Hematopoietic multipotent progenitor cell treated with erythropoietin and hydrocortisone succinate and interleukin-3 and kit ligand, for 8 days (in vitro differentiated cells): ENCODE data around the gene MGP.

Experiments
- DNase-seq: peaks from one replicate; pipeline ENCODE4 v3.0.0-alpha.2; 2015

MGP gene

DNA sequence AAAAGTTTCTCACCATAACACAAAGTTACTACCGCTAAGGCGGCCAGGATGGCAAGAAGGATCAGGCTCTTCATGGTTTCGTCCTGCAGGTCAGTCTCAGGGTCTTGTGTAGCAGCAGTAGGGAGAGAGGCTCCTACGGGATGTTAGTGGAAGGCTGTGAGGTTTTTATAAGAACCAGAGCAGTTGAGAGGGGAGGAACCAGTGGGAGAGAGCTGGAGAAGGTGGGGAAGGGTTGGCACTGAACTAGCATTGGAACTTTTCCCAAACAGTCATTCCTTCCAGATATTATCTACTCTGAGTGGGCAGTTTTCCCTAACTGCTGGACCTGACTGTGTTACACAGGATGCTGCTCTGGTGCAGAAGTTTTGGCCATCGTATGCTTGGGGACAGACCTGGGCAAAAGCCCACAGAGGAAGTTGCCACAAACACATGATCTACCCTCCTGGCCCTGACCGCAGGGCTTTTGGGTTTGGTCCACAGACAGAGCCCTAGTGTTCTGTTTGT is at the start of gene MGP:
Gene MGP, minus strand, starts transcription at position 137 of the 504 bp plus-strand sequence. Its CDS starts 63 bp downstream, at position 74.
- DNase-seq: no peak

DNA sequence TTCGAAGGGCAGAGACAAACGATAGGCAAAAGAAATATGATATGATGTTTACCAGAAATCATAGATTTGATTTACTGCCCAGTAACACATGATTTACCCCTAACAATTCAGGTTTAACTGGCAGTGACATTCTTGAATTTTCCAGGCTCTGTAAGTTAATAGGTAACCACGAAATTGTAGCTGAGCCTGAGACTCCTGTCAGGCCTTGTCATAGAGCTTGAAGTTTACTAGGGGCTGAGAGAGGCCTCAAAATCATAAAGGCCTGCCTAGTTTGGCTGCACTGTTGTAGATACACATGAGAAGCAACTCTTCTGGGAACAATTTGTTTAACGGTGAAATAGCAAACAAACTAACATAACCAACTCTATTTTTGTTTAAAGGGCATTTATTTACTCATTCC is 49.4 kb upstream of the MGP start:
- DNase-seq: no peak

DNA sequence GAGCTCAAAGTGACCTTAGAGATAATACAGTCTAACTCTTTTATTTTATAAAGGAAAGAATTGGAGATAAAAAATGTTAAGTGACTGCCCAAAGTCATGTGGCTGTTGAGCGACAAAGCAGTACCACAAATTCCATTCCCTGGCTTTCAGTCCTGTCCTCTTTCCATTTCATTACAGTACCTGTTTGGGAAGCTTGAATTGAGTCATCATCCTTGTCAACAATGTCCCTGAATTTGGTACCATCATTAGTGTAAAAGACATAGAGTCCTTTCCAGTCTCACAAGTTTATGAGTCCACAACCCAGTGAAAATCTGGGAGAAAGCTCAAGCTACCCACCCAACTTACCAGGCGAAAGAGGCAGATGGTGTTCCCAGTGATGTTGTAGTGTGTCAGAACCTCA is 48.9 kb upstream of the MGP start:
- DNase-seq: no peak

DNA sequence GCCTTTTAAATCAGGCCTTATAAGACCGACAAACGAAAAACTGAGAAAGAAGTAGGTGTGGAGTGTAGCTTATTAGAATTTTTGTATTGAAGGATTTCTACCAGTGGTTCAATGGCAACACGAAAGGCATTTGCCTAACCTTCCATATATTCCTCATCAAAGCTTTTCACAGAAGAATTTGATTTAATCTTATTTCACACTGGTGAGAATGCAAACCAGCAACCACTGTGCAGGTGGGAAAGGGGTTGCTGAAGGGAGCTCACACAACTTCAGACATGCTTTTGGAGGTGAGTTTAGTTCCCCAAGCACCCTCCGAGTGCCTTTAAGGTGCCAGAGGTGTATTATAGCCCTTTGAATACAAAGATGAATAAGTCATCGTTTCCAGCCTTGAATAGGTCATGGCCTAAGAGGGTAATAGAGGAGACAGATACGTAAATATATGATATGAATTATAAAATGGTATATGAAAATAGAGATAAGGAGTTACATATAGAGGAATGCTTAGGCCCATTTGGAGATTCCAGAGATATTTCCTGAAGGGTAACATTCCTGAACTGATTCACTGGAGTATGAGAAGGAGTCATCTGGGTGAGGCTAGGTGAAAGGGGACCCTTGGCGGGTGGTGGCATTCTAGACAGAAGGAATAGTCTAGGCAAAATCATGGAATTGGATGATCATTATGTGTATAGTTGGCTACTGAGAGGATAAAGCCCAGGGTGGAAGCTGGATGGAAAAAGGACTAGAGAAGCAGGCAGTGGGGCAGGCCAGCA is 46.3 kb upstream of the MGP start:
- DNase-seq: no peak

DNA sequence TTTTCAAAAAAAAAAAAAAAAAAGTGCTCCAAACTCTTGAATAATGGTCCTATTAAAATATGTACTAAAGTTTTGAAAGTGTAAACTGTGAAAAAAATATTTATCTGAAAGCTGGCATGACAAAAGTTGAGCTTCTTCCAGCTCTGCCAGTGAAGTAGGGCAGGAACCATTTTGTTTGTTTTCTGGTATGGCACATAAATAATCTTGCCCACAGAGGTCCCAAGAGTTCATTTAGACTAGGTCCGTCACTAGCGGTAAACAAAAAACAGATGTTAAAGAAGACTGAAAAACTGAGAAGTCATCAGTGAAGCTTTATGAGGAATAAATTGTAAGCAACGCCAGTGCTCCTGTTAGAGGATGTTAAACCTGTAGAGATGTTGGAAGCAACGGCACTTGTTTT is 45.7 kb upstream of the MGP start:
- DNase-seq: no peak

DNA sequence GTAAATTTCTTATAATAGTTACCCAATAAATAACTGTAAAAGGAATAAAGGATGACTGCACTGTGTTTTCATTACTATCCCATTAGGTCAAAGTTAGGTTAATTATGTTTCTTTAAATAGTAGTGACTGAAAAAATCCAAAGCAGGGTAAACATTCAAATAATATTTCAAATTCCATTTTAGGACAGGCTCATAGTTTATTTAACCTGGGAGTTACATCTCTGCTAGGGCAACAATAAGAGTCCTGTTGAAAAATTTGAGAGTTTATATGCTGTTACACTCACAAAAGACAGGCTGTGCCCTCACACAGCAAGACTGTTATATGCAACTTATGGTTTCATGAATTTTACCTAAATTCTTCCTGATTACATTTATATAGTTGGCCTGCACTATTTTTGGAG is 44.6 kb upstream of the MGP start:
- DNase-seq: no peak

DNA sequence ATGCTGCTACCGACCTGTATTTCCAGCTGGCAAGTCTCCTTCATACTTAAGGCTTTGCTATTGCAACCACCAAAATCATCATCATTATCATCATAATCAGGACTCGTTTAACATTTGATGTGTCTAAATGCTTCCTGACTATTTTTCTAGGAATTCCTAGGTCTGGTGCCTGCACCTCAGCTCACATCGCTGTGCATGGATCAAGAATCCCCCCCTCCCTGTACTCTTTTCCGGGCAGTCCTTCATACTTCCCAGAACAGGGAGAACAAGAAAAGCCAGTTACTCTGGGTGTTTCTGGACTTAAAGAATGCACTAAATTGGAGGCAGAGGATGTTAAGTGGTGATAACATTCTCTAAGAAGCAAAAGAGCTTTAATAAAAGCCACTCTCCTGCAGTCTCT is 43.3 kb upstream of the MGP start:
- DNase-seq: no peak

DNA sequence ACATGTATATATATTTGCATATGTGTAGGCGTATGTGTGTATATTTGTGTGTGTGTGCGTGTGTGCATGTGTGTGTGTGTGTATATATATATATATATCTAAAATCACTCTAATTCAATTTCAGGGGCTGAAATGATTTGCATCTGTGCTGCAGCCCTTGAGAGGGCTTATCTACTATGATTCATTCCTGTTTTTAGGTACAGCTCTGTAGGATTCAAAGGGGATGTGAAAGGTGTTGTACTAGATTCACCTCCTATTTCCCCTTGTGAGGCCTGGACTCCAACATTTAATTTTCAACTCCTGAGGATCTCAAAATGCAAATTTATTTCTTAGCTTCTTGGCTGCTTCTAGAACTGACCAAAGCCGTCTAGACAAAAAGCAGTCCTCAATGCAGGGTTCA is 41.6 kb upstream of the MGP start:
- DNase-seq: no peak

DNA sequence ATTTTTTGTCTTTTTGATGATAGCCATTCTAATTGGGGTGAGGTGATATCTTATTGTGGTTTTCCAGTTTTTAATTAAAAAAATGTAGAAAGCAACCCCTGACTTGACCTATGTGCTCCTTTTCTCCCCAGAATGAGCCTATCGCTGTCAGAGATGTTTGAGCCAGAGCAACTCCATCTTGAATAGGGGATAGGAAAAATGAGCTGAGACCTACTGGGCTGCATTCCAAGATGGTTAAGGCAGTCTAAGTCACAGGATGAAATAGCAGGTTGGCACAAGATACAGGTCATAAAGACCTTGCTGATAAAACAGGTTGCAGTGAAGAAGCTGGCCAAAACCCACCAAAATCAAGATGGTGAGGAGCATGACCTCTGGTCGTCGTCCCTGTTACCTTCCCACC is 38.9 kb upstream of the MGP start:
- no peak for DNase-seq

DNA sequence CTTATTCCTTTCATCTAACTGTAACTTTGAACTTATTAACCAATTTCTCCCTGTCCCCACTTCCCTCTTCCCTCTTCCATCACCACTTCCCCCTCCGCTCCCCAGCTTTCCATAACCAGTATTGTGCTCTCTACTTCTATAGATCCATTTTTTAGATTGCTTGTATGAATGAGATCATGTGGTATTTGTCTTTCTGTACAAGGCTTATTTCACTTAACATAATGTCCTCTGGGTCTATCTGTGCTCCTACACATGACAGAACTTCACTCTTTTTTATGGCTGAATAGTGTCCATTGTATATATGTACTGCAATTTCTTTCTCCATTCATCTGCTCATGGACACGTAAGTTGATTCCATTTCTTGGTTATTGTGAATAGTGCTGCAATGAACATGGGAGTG is 38.3 kb upstream of the MGP start:
- no peak for DNase-seq

DNA sequence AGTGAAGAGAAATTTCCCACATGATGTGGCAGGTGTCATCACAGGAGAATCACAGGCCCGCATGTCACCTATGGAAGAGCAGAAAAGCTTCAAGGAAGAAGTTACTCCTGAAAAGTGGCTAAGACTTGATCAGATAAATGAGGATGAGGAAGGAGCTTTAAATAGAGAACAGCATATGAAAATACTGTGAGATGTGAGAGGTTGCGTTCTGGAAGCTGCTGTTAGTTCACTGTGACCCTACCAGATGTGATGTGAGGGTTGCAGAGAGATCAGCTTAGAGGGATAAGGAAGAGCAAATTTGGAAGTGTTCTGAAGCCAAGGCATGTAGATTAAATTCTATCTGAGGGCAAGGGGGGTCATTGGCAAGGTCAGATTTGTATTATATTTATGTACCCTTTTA is 35.6 kb upstream of the MGP start:
- DNase-seq: no peak

DNA sequence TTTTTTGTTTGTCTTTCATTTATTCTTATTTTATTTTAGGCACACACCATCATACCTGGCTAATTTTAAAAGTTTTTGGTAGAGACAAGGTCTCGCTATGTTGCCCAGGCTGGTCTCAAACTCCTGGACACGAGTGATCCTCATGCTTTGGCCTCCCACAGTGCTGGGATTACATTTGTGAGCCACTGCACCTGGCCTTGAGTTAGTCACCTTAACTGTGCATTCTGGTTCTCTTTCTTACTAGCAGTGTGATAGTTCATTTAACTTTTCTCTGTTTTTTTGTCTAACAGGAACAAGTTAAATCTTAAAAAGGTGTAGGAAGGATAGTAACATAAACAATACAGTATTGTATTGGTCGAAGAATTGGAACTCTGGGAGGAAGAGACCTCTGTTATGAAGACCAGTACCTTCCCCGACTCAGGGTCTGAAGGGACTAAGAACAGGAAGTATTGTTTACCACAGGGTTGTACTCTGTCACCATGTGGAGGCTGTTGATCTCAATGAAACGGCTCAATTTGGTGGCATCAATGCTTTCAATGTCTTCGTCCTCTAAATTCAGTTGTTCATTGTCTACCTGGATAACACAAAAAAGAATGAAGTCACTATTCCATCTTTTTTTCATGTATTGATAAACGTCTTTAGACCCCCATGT is 34.9 kb upstream of the MGP start:
- peak; percentile 30 for DNase-seq

DNA sequence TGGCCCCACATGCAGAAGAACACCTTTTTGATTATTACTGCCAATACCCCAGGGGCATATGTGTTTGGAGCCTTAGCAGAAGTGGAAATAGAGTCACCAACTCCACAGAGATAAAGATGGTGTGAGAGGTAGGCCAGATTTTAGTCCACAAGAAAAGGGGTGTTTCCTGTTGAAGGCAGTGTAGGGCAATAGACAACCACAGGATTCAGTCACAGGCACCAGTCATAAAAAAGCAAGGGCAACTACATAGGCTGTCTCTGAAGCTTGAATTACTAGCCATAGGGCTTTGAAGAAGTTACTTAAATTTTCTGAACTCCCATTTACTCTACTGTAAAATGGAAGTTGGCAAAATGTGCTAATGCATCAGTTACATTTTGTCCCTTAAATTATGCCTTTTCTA is 33.8 kb upstream of the MGP start:
- DNase-seq: no peak

DNA sequence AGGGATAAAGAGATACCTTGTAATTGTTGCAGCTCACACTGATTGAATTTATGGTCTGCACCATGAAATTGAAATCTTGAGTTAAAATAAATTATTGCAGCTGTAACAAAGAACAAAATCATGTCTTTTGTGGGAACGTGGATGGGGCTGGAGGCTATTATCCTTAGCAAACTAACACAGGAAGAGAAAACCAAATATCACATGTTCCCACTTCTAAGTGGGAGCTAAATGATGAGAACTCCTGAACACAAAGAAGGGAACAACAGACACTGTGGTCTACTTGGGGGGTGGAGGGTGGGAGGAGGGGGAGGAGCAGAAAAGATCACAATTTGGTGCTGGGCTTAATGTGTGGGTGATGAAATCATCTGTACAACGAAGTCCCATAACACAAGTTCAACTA is 30.1 kb upstream of the MGP start:
- no peak for DNase-seq

DNA sequence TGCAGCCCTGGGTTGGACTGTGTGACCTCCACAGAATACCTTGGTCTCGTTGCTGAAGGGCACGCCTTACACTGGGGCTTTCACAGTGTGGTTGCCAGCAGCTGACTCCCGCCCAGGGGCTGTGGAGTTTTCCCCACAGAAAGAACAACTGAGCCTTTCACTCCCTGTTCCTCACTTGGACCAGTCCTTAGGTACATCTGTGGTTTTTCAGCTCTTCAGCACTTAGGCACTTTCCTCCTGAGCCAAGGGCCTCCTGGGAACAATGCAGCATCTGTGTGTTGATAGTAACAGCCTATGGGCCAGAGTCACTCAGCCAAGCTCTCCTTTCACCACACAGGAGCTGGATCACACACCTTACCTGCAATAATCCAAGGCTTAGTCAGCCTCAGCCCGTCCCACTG is 27.7 kb upstream of the MGP start:
- DNase-seq: no peak

DNA sequence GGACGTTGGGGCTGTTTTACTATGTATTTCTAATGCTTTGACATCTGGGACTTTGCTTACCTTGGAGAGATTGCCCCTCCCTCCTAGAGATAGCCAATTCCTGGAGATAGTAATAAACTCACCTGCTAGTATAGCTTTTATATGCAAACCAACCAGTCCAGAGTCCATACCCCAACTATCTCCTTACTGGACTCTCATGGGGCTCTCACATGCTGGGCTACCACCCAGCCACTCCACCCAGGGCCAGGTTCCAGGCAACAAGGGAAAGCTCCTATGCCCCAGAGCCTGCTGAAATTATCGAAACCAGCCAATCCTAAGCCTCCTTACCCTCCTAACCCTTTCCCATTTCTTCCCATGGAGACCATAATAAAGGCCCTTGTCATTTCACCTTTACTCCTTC is 25.5 kb upstream of the MGP start:
- no peak for DNase-seq

DNA sequence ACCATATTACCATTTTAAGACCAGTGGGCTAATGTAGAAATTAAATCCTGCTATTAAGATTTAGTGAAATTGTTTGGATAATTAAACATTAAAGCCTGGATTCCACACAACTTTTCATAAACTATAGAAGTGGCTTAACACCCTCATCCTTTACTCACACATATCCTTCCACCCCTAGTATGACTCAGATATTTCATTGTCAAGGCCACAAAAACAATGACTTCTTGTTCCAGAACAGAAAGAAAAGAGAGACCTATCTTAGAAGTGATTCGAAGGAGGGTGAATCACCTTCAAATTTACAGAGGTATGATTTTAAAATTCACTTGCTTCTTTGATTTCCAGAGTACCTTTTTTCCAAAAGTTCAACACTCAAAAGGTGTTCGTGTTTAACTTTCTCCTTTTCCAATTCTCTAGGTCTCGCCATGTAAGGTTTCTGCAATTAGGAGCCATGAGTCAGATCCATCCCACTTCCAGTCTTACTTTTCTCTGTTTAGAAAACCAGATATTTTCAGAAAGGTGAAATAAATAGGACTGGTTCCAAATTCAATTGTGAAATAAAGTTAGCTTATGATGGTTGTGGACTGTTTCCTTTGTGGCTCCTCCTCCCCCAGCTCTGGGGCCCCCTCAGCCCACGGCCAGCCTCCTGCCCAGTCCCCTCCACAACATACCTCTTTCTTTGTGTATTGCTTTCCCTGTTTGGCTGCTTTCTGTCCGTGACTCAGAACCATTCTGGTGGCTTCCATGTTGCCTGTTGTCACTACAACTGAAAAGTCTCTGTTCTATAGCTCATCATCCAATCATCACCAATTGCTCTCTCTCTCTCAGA is 24.6 kb upstream of the MGP start:
- DNase-seq: no peak

DNA sequence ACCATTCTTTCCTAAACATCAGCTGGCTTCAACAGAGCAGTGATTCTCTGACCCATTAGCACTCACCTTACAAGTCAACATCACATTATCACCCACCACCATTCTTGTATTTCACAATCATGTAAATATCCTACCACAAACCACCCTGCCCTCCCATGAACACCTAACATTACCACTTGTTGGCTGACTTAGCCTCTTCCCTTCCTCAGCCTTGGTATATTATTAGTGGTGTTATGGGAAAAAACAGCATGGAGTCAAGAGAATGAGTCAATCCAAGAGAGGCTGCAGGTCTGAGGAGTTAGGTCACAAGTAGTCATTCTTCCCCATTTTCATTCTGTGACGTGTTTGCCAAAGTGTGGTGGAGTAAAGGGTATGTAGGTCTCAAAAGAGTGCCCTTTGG is 22.3 kb upstream of the MGP start:
- no peak for DNase-seq

DNA sequence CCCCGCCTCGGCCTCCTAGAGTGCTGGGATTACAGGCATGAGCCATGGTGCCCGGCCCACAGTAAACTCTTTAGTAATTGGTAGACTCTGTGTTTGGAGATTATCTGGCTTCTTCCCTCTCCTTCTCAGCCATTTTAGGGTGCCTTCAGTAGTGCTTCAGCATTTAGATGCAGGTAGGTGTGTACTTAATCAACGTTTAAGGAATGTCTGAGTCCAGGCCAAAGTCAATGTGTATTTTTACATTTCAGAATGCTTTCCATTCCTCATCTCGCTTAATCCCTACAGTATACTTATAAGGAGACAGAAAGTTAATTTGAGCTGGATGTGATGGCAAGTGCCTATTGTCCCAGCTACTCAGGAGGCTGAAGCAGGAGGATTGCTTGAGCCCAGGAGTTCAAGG is 20.5 kb upstream of the MGP start:
- no peak for DNase-seq

DNA sequence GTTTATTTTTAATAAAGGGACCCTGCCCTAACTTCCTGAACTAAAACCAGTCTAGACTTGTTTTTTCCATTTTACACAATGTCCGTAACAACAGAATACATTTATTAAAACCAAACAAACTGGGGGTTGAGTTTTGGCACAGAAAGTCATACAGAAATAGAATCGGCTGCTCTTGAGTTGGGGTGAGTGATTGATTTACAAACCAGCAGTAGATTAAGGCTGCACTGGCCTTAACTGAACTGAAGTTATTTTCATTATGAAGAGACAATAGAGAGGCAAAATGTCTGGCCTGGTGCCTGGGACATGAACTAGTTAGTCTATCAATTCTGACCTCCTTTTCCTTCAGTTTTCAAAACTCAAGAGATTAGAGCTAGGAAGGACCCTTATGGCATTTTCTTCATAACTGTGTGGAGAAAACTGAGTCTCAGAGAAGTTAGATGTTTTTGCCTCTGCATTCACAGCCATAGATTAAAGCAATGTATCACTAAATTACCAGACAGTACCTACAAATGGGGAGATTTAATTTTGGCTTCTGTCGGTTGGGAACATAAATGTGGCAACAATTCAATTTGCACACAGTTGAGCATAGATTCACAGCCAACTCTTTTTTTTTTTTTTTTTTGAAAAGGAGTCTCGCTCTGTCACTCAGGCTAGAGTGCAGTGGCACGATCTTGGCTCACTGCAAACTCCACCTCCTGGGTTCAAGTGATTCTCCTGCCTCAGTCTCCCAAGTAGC is 19.8 kb upstream of the MGP start:
- DNase-seq: no peak

DNA sequence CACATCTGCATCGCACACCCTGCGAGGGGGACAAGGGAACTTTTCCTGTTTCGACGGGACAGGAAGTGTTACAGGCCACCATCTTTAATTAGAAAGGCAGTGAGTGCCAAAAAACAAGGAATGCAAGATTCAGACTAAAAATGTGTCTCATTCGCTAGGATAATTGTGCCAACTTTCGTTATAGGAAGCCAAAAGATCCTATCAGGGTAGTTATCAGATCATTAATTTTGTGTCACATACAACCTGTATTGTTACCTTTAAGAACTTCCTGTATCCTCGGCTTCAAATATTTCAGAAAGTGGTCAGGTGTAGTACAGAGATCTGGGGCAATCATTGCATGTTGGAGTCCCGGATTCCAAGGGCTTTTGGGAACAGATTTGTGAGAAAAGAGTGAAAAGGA is 19.2 kb upstream of the MGP start:
- no peak for DNase-seq

DNA sequence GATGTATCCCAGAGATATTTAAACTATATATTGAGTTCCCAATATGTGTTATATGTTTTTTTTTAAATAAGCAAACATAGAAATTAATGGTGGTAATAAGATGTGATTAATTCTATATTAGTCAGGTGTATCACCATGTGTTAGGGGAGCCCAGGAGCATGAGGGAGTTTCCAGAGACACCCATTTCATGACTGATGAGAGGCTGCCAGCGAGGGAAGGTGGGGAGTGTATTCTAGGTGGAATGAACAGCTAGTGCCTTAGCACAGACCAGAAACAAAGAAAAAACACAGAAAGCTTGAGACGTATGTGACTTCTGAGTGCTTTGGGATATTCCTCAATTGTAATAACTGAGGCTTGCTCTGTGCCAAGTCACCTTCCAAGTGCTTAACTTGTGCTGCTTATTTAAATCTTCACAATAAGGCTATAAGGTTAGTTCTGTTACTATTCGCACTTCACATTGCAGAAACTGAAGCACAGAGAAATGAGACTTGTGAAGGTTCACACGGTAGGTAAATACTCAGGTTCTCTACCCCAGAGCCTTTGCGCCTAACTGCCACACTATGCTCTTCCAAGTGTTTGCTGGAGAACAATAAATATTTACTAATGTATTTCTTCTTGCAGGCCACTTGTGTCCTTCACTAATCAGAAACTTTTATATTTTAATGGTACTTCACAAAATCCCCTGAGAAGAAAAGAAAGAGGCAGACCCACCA is 17.9 kb upstream of the MGP start:
- DNase-seq: no peak
